ENCODE results near the gene ACADL.

The ACADL gene

GRCh38 chr2:210169516-210170195 is 55.6 kb downstream of the ACADL start:
- DNase-seq: peak in 1 of 2 donors; percentile 64

- DNase-seq: no peak
Measured at GRCh38 chr2:210167227-210167626, 58.0 kb downstream of the ACADL start.

GRCh38 chr2:210162466-210163124 is 62.7 kb downstream of the ACADL start:
- peak in 1 of 2 donors; percentile 87 for DNase-seq

- no peak for DNase-seq
Measured at GRCh38 chr2:210159059-210159458, 66.2 kb downstream of the ACADL start.

- no peak for DNase-seq
Measured at GRCh38 chr2:210158236-210158635, 67.0 kb downstream of the ACADL start.

GRCh38 chr2:210157526-210157925 is 67.7 kb downstream of the ACADL start:
- no peak for DNase-seq

GRCh38 chr2:210147614-210148013 is 77.6 kb downstream of the ACADL start:
- no peak for DNase-seq

All from bone marrow (tissue), 2 donors.